ENCODE results near the gene MYL12B. TPM values are rescaled to one million over a fixed set of nuclear protein-coding genes. Genes with fewer than 3 reads are reported as not detected.

MYL12B gene
- total and polyA plus RNA-seq, 2 of the 8 experiments (the other 6 are each of a cell fraction or from before 2014, with no cell fraction given), result 174 to 188 TPM

DNA sequence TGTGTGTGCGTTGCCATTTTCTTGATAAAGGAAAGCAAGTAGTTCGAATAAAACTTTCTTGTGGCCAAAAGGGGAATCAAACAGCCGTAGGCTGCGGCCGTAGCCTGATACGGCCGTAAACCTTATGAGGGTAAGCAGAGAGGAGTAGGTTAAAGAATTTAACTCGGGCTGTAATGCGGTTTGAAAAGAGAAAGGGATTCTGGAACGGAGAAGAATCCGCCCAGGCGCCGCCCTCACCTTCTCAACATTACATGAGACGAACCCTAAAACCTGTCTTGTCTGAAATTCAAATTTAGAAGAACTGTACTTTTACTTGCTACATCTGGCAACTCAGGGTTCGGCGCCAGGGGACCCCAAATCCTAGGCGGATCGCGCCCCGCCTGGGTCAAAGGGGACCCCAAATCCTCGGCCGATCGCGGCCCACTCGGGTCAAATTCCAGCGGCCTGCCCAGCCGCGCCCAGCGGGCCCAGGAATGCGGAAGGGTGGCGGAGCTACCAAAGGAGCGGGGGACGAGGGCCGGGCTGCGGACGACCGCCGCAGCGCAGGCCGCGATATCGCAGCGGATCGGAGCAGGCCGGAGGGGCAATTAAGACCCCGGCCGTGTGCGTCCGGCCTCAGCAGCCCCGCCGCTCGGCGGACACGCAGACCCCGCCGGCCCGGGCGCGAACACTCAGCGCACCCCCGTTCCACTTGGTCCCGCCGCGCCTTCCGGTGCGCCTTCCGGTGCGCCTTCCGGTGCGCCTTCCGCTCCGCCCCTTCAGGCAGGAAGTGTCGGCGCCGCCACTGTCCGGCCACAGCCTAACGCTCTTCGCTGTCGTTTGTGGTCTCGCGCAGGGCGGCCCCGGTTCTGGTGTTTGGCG lies at the start of gene MYL12B (continued):
- TF ChIP-seq ASH2L (IDR thresholded peaks at IDR 0.05; ENCODE audit: low read length) (peak; percentile 96), TEAD4 (IDR thresholded peaks at IDR 0.05; ENCODE audit: low read depth, low read length) (peak; percentile 98), SIN3A (conservative IDR thresholded peaks at IDR 0.05 in 1 of 2, IDR thresholded peaks at IDR 0.05 in 1 of 2; ENCODE audit: low read depth in 1 of 2, low read length in 2 of 2) (peak; percentile 76 to 79; a peak in 1 of 4 replicates), EGR1 (IDR thresholded peaks at IDR 0.05; ENCODE audit: borderline replicate concordance, low read depth, low read length) (peak; percentile 61; the same call in 1 of the 2 replicates), POLR2AphosphoS5 (IDR thresholded peaks at IDR 0.05; ENCODE audit: low read depth, low read length) (peak; percentile 79), BACH1 (IDR thresholded peaks at IDR 0.05; ENCODE audit: low read length) (no peak), RXRA (IDR thresholded peaks at IDR 0.05; ENCODE audit: insufficient read depth, low read depth, low read length) (no peak), YY1 (IDR thresholded peaks at IDR 0.05; ENCODE audit: low read depth, low read length) (0 out of 2 replicates have a peak, but pooled peaks have one; percentile 5), HDAC2 (IDR thresholded peaks at IDR 0.05; ENCODE audit: borderline replicate concordance in 1 of 2, low read depth in 2 of 2, low read length in 2 of 2) (peak in 1 of 2 experiments; percentile 21; a peak in 1 of 4 replicates), NANOG (IDR thresholded peaks at IDR 0.05; ENCODE audit: insufficient read depth, low read depth, low read length, poor library complexity, severe bottlenecking) (no peak), TAF1 (IDR thresholded peaks at IDR 0.05; ENCODE audit: low read depth, low read length) (peak; percentile 73), KDM4A (IDR thresholded peaks at IDR 0.05; ENCODE audit: low read depth, low read length, severe bottlenecking) (peak; percentile 62), TAF7 (optimal IDR thresholded peaks at IDR 0.05; ENCODE audit: borderline replicate concordance, low read depth, low read length) (peak; percentile 14), SAP30 (IDR thresholded peaks at IDR 0.05; ENCODE audit: insufficient read depth, insufficient replicate concordance, low read length) (peak; percentile 20), KDM1A (IDR thresholded peaks at IDR 0.05; ENCODE audit: borderline replicate concordance, low read length) (no peak), RAD21 (IDR thresholded peaks at IDR 0.05 in 1 of 2, conservative IDR thresholded peaks at IDR 0.05 in 1 of 2; ENCODE audit: low read depth in 2 of 2, low read length in 2 of 2) (no peak), SIX5 (IDR thresholded peaks at IDR 0.05; ENCODE audit: low read depth, low read length) (peak; percentile 26; the same call in 1 of the 2 replicates), JUND (IDR thresholded peaks at IDR 0.05; ENCODE audit: low read length) (peak; percentile 92), EP300 (IDR thresholded peaks at IDR 0.05; ENCODE audit: borderline replicate concordance in 1 of 2, low read depth in 2 of 2, low read length in 2 of 2) (peak in 1 of 2 experiments; percentile 96; a peak in 2 of 3 replicates), CHD1 (IDR thresholded peaks at IDR 0.05; ENCODE audit: low read depth, low read length) (peak; percentile 86), POLR2A (IDR thresholded peaks at IDR 0.05; ENCODE audit: control extremely low read depth in 1 of 2, low read depth in 2 of 2, low read length in 2 of 2) (peak; percentile 74 to 86)
- TF ChIP-seq, protein P1, sequence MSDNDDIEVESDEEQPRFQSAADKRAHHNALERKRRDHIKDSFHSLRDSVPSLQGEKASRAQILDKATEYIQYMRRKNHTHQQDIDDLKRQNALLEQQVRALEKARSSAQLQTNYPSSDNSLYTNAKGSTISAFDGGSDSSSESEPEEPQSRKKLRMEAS (IDR thresholded peaks at IDR 0.05), result peak; percentile 46; the same call in 1 of the 2 replicates

Data from H1 (cell line).